K562 (cell line): ENCODE results near the gene RHNO1. TPM values are rescaled to one million over a fixed set of nuclear protein-coding genes. Genes with fewer than 3 reads are reported as not detected.

Experiments
- ATAC-seq: fragments of 200-7000 bp; cut with Tn5 transposase; 3 replicates; pipeline ENCODE4 v1.9.1; 2020; ENCODE audit warnings: moderate library complexity
- BruUV-seq: library from RNA; stranded (reverse); fragments of 400-500 nt; replicated peaks from 2 replicates; lab custom pipeline; 2021; lab: Mats Ljungman, UMichigan
- CTCF ChIA-PET: fragments of 300-600 bp; formaldehyde crosslinking; extraction: SDS; loops from one replicate; lab custom pipeline; 2021; ENCODE audit warnings: low intra/inter-chr PET ratio; lab: Yijun Ruan, JAX
- POLR2A ChIA-PET: fragments of 300-600, 350-650 bp; sonication (Branson Sonifier 250); formaldehyde crosslinking; extraction: SDS; loops from one replicate; lab custom pipeline; 2021; ENCODE audit warnings: antibody characterized with exemption, inconsistent platforms; lab: Yijun Ruan, JAX
- DNase-seq, 4 experiments: peaks; one replicate each; pipeline versions ENCODE4 v3.0.0 to v3.0.0-alpha.2; 2011 to 2018; ENCODE audit warnings: low spot score in 3 of 4, mixed read lengths in 3 of 4; ENCODE audit errors: extremely low read depth in 1 of 4
- FAIRE-seq: peaks from 2 replicates; lab custom pipeline; 2011; peaks lifted over from hg19 to GRCh38; lab: Jason Lieb, UNC
- H2AFZ ChIP-seq: 2 replicates; pipeline ENCODE4 v1.6.0; 2011; ENCODE audit warnings: low read depth, low read length, control low read depth, inconsistent platforms
- H3K27ac ChIP-seq: fragments of 200-600 bp; 3 replicates; pipeline ENCODE4 v1.8.0; 2011; ENCODE audit warnings: low read depth, mild to moderate bottlenecking, control low read depth, inconsistent platforms, low read length, moderate library complexity, mixed read lengths; ENCODE audit errors: extremely low read depth
- H3K27me3 ChIP-seq, 2 experiments: fragments of 300-600 bp in 1 of 2; 2 replicates in 1 of 2; 3 replicates in 1 of 2; pipeline versions ENCODE4 v1.6.0 to v1.8.0; 2011; ENCODE audit warnings: inconsistent platforms in 2 of 2, low read length in 2 of 2, mild to moderate bottlenecking in 1 of 2, mixed read lengths in 1 of 2, moderate library complexity in 1 of 2; ENCODE audit not compliant: control insufficient read depth in 2 of 2, insufficient read depth in 2 of 2
- H3K36me3 ChIP-seq: fragments of 300-600 bp; 3 replicates; pipeline ENCODE4 v1.8.0; 2011; ENCODE audit warnings: mild to moderate bottlenecking, low read length, inconsistent platforms; ENCODE audit not compliant: control insufficient read depth, insufficient read depth
- H3K4me1 ChIP-seq, 2 experiments: fragments of 200-600 bp in 1 of 2; replicated peaks in 1 of 2; 2 replicates in 1 of 2; 3 replicates in 1 of 2; pipeline versions ENCODE4 v1.5.1 to v1.8.0; 2011; ENCODE audit warnings: inconsistent platforms in 2 of 2, low read length in 2 of 2, mild to moderate bottlenecking in 1 of 2, mixed read lengths in 1 of 2, moderate library complexity in 1 of 2; ENCODE audit not compliant: control insufficient read depth in 2 of 2, insufficient read depth in 2 of 2
- H3K4me2 ChIP-seq: 2 replicates; pipeline ENCODE4 v1.6.1; 2011; ENCODE audit warnings: low read length, control low read depth, inconsistent platforms, mixed read lengths; ENCODE audit not compliant: insufficient read depth
- H3K4me3 ChIP-seq: fragments of 200-600 bp; sonication (generic), shearing (Covaris generic); 2 replicates; pipeline ENCODE4 v1.5.1; 2016; ENCODE audit warnings: control low read depth, inconsistent platforms
- H3K79me2 ChIP-seq: fragments of 200-600 bp; 3 replicates; pipeline ENCODE4 v1.8.0; 2011; ENCODE audit warnings: low read length, inconsistent platforms; ENCODE audit not compliant: control insufficient read depth, insufficient read depth
- H3K9ac ChIP-seq, 2 experiments: 2 replicates each; pipeline versions ENCODE4 v1.6.0 to v1.6.1; 2011; ENCODE audit warnings: low read depth in 2 of 2, low read length in 2 of 2, control low read depth in 1 of 2, inconsistent platforms in 1 of 2, mild to moderate bottlenecking in 1 of 2, mixed read lengths in 1 of 2; ENCODE audit not compliant: insufficient read depth in 1 of 2
- H3K9me1 ChIP-seq: one replicate; pipeline ENCODE4 v1.6.0; 2011; ENCODE audit warnings: inconsistent platforms, mild to moderate bottlenecking, low read length, moderate library complexity; ENCODE audit not compliant: control insufficient read depth, insufficient read depth
- H3K9me3 ChIP-seq: replicated peaks from 2 replicates; pipeline ENCODE4 v1.5.1; 2011; ENCODE audit warnings: low read depth, low read length, inconsistent platforms; ENCODE audit not compliant: control insufficient read depth, insufficient read depth
- H4K20me1 ChIP-seq: replicated peaks from 2 replicates; pipeline ENCODE4 v1.6.1; 2011; ENCODE audit warnings: low read length, inconsistent platforms, mixed read lengths; ENCODE audit not compliant: control insufficient read depth, insufficient read depth
- CAMTA2 ChIP-seq: fragments of 250-450 bp; sonication (Bioruptor Pico); conservative IDR thresholded peaks from 2 replicates; pipeline ENCODE4 v1.5.1; 2022
- CBX8 ChIP-seq: fragments of 200-600 bp; sonication (generic); IDR thresholded peaks from 2 replicates; pipeline ENCODE4 v1.6.1; 2012; ENCODE audit warnings: borderline replicate concordance, mixed run types, low read depth, mild to moderate bottlenecking, moderate library complexity, mixed read lengths, low read length, control low read depth, inconsistent platforms; ENCODE audit not compliant: poor library complexity, severe bottlenecking; ENCODE audit errors: extremely low read depth
- GABPA ChIP-seq: fragments of 200-800 bp; sonication (Bioruptor generic); conservative IDR thresholded peaks from 2 replicates; pipeline ENCODE4 v1.6.1; 2016; ENCODE audit warnings: low read depth, missing genetic modification characterization, missing compliant biosample characterization
- HLTF ChIP-seq: fragments of 450-650 bp; IDR thresholded peaks from 2 replicates; pipeline ENCODE4 v1.6.1; 2016
- JUN ChIP-seq, 2 experiments: sonication (generic) in 1 of 2; formaldehyde crosslinking in 1 of 2; IDR thresholded peaks; 2 replicates each; pipeline versions ENCODE4 v1.6.1 to v1.8.0; 2012 to 2022; ENCODE audit warnings: borderline replicate concordance in 2 of 2, mild to moderate bottlenecking in 2 of 2, improper control_type of control experiment in 1 of 2, low read depth in 1 of 2, low read length in 1 of 2, missing genetic modification reagents in 1 of 2
- KAT2B ChIP-seq: IDR thresholded peaks from one replicate; pipeline ENCODE4 v1.6.1; 2012; ENCODE audit warnings: low read depth, mild to moderate bottlenecking, control low read depth, inconsistent platforms, low read length, moderate library complexity
- MEF2D ChIP-seq: conservative IDR thresholded peaks from 2 replicates; pipeline ENCODE4 v1.6.1; 2016; ENCODE audit warnings: low read depth, missing genetic modification characterization, missing compliant biosample characterization
- NR2F6 ChIP-seq: fragments of 450-650 bp; formaldehyde crosslinking; IDR thresholded peaks from 2 replicates; pipeline ENCODE4 v1.4.0; 2020; ENCODE audit warnings: mild to moderate bottlenecking
- RBBP5 ChIP-seq: fragments of 200-600 bp; sonication (generic); IDR thresholded peaks from 2 replicates; pipeline ENCODE4 v1.6.1; 2012; ENCODE audit warnings: borderline replicate concordance, mild to moderate bottlenecking, low read length, control low read depth, inconsistent platforms; ENCODE audit not compliant: insufficient read depth, poor library complexity, severe bottlenecking
- SAFB2 ChIP-seq: fragments of 200-400 bp; formaldehyde crosslinking; IDR thresholded peaks from 2 replicates; pipeline ENCODE4 v1.6.1; 2018; ENCODE audit warnings: borderline replicate concordance, low read length, low read depth, moderate library complexity; ENCODE audit not compliant: severe bottlenecking
- ZNF384 ChIP-seq: IDR thresholded peaks from 2 replicates; pipeline ENCODE4 v1.6.1; 2012; ENCODE audit warnings: low read depth, low read length, improper control_type of control experiment
- WGBS: fragments of 100-300 bp; shearing (Covaris generic); methylation state at CpG from one replicate; pipeline ENCODE4 v1.1.6; 2016; ENCODE audit warnings: low coverage, mixed read lengths; ENCODE audit not compliant: insufficient coverage; ENCODE audit errors: missing lambda C conversion rate; 5-methylcytosine and 5-hydroxymethylcytosine counted together
- in situ Hi-C: fragments of 300-500 bp; cut with MboI; formaldehyde crosslinking; loops from 4 replicates; pipeline ENCODE4 v1.15.0; 2018; ENCODE audit warnings: inconsistent platforms, mixed read lengths
- intact Hi-C: fragments of 100-400 bp; cut with micrococcal nuclease; formaldehyde crosslinking; loops from 2 replicates; pipeline ENCODE4 v1.14.2; 2022
- polyA plus RNA-seq, 8 experiments: library from polyadenylated mRNA; depleted of rRNA in 4 of 8; stranded (reverse) in 5 of 8; unstranded in 3 of 8; fragments of >200 nt; fragmentation: Nextera tagmentation in 2 of 8; fragmentation: Illumina TruSeq in 1 of 8; extraction: Ambion mirVana in 2 of 8; extraction: Trizol in 1 of 8; gene quantifications; 2 replicates each; pipeline versions ENCODE4 v1.2.1 to v1.2.3, GENCODE V29; 2011 to 2014; ENCODE audit warnings: inconsistent platforms in 1 of 8, missing spikeins in 1 of 8
- total RNA-seq, 7 experiments: library from RNA; depleted of rRNA in 6 of 7; stranded (reverse); fragments of >200 nt in 6 of 7; fragmentation: Illumina TruSeq in 2 of 7; extraction: Trizol in 2 of 7; gene quantifications; 2 replicates each; pipeline versions ENCODE4 v1.2.1 to v1.2.3, GENCODE V29; 2011 to 2021; ENCODE audit warnings: low replicate concordance in 1 of 7
- TF ChIP-seq, protein P1 (sequence below): fragments of 450-650 bp; conservative IDR thresholded peaks from 2 replicates; pipeline ENCODE4 v1.6.1; 2016; ENCODE audit warnings: missing genetic modification characterization, low read depth, mild to moderate bottlenecking, control low read depth, missing compliant biosample characterization
- TF ChIP-seq, protein P2 (sequence below): fragments of 250-450 bp; sonication (Bioruptor Pico); IDR thresholded peaks from 2 replicates; pipeline ENCODE4 v1.4.0; 2020; ENCODE audit warnings: mild to moderate bottlenecking, moderate library complexity
- TF ChIP-seq, protein P3 (sequence below): conservative IDR thresholded peaks from 2 replicates; pipeline ENCODE4 v1.6.1; 2011; ENCODE audit warnings: low read depth, mild to moderate bottlenecking, low read length; ENCODE audit not compliant: control insufficient read depth

RHNO1 gene
- total and polyA plus RNA-seq, 9 of the 15 experiments (the other 6 are each of a cell fraction or from before 2014, with no cell fraction given), result 20.8 to 62.7 (median 28.8) TPM

DNA sequence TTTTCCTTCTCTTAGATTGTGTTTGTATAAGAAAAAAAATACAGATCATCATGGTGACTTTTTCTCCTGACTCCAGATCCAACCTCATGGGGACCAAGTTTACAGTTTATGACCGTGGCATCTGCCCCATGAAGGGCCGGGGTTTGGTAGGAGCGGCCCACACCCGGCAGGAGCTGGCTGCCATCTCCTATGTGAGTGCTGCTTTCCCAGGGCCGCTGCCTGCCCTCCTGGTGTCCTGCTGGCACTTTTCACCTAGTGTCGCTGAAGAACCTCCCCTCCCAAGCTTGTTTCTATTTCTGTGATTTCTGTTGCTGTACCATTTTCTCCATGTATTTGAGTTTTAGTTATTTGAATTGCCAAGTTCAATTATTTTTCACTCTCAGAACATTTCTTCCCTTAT, 57.3 kb downstream of the RHNO1 start:
- Histone ChIP-seq H3K4me2 (no peak overlapping the region), H3K4me1 (no peaks in the 10 kb centered on the region), H3K27ac (no peak overlapping the region), H4K20me1 (no peaks in the 10 kb centered on the region), H3K79me2 (no peaks in the 10 kb centered on the region), H3K4me3 (no peak overlapping the region), H3K9me3 (no peaks in the 10 kb centered on the region), H2AFZ (no peak overlapping the region), H3K9me1 (no peaks in the 10 kb centered on the region), H3K36me3 (peaks cover 8% of the 10 kb centered on the region; the same call in 1 of the 3 replicates), H3K27me3 (no peaks in the 10 kb centered on the region), H3K9ac (no peak overlapping the region)
- CTCF ChIA-PET, result no interaction called here
- no TSS peak for BruUV-seq
- DNase-seq (no peak), FAIRE-seq (no peak), ATAC-seq (no peak)
- intact Hi-C loops, result no loop called here
- POLR2A ChIA-PET, result interaction anchor here (0.6 kb wide), 3 partner anchors 11 to 253 kb away, joined by 3 read pairs; no protein-coding TSS in a partner anchor
- in situ Hi-C loops, result no loop called here
- 82% methylated on average over 6 of the region's 6 CpGs for WGBS
- no peak for TF ChIP-seq RBBP5
- TF ChIP-seq NR2F6 (CRISPR knock-in tag), result no peak
- TF ChIP-seq, protein P1, sequence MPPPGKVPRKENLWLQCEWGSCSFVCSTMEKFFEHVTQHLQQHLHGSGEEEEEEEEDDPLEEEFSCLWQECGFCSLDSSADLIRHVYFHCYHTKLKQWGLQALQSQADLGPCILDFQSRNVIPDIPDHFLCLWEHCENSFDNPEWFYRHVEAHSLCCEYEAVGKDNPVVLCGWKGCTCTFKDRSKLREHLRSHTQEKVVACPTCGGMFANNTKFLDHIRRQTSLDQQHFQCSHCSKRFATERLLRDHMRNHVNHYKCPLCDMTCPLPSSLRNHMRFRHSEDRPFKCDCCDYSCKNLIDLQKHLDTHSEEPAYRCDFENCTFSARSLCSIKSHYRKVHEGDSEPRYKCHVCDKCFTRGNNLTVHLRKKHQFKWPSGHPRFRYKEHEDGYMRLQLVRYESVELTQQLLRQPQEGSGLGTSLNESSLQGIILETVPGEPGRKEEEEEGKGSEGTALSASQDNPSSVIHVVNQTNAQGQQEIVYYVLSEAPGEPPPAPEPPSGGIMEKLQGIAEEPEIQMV (tag), result no peak
- TF ChIP-seq HLTF, result no peak
- no peak for TF ChIP-seq CAMTA2 (CRISPR knock-in tag)
- TF ChIP-seq CBX8, result no peak
- no peak for TF ChIP-seq ZNF384
- no peak for TF ChIP-seq MEF2D (tag)
- no peak for TF ChIP-seq KAT2B
- no peak for TF ChIP-seq GABPA (tag)
- no peak for TF ChIP-seq SAFB2
- TF ChIP-seq, protein P2, sequence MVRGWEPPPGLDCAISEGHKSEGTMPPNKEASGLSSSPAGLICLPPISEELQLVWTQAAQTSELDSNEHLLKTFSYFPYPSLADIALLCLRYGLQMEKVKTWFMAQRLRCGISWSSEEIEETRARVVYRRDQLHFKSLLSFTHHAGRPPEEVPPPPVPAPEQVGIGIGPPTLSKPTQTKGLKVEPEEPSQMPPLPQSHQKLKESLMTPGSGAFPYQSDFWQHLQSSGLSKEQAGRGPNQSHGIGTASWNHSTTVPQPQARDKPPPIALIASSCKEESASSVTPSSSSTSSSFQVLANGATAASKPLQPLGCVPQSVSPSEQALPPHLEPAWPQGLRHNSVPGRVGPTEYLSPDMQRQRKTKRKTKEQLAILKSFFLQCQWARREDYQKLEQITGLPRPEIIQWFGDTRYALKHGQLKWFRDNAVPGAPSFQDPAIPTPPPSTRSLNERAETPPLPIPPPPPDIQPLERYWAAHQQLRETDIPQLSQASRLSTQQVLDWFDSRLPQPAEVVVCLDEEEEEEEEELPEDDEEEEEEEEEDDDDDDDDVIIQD (CRISPR knock-in tag), result no peak
- TF ChIP-seq, protein P3, sequence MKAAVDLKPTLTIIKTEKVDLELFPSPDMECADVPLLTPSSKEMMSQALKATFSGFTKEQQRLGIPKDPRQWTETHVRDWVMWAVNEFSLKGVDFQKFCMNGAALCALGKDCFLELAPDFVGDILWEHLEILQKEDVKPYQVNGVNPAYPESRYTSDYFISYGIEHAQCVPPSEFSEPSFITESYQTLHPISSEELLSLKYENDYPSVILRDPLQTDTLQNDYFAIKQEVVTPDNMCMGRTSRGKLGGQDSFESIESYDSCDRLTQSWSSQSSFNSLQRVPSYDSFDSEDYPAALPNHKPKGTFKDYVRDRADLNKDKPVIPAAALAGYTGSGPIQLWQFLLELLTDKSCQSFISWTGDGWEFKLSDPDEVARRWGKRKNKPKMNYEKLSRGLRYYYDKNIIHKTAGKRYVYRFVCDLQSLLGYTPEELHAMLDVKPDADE, result no peak
- TF ChIP-seq JUN (IDR thresholded peaks at IDR 0.05; ENCODE audit: borderline replicate concordance, low read depth, low read length), result no peak
- no peak for TF ChIP-seq JUN (CRISPR knock-in tag; IDR thresholded peaks at IDR 0.05; ENCODE audit: borderline replicate concordance)
